UCSD-AML1 (cell line): Measurements from ENCODE around the gene ATG5.

Experiments used
- DNase-seq: peaks from one replicate; lab custom pipeline; 2025; ENCODE audit not compliant: unreplicated experiment; lab: John Stamatoyannopoulos, UW

Gene ATG5

DNA sequence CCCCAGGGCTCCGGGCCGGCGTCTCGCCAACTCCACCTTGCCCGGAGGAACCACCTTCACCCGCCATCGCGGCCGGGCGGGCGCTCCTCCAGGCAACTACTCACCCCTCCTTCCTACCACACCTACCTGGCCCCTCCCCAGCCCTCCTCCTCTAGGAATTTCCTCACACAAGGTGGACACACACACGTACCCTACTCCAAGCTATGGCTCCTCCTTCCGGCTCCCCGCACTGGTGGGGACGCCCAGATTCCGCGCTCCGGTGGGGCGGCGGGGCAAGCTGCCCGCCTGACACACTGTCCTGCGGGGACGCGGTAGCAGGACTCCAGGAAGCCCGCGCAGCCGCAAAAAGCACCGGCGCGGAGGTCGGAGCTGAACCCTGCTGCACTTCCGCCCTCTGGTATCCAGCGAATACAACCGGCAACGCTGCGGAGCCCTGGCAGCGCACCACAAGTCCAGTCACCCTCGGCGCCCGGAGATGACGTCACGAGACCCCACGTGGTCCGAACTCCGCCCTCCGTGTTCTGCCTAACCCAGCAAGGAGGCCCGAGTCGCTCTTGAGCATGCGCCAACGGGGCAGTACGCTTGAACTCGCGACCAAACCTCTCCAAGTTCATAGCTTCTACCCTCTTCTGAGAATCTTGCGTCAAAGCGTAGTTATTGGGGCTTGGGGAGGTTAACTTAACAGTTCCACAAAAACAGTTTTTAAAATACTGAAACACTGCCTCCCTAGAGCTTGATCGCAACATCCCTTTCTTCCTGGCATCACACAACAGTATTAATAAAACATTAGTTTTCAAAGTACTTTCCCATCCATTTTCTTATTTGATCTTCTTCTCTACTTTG, at the start of gene ATG5:
Gene ATG5, minus strand, starts transcription at position 425 of the 843 bp plus-strand sequence. CDS start 9,552 bp downstream, outside the sequence.
- peak; percentile 99 for DNase-seq

DNA sequence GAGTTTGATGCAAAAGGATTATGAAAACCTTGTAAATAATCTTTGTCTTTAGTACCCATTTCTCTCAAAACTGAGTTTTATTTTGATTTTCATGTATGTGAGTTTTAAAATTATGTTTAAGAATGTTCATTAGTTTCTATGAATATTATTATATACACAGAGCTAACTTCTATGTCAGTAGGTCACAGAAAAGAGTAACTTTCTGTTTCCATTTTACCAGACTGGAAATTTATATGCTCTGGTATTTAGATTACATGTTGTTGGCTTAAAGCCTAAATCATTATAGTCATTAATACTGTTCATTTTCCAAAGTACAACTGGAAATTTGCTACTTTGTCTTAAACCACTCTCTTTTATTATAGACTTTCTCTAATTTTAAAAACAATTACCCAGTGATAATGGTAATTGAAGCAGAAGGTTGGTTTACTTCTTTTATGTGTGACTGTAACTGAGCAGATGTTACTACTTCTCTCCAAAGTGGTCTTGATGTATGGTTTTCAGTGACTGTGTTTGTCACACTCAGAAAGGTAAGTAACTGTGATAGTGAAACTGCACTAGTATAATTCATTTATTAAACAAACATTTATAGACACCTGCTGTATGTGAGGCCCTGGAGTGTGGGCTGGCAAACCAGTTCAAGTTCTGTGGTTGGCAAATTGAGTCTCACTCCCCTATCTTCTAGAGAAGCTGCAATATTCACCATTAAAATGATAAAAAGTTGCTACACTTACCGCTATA, 48.1 kb upstream of the ATG5 start:
- no peak for DNase-seq

DNA sequence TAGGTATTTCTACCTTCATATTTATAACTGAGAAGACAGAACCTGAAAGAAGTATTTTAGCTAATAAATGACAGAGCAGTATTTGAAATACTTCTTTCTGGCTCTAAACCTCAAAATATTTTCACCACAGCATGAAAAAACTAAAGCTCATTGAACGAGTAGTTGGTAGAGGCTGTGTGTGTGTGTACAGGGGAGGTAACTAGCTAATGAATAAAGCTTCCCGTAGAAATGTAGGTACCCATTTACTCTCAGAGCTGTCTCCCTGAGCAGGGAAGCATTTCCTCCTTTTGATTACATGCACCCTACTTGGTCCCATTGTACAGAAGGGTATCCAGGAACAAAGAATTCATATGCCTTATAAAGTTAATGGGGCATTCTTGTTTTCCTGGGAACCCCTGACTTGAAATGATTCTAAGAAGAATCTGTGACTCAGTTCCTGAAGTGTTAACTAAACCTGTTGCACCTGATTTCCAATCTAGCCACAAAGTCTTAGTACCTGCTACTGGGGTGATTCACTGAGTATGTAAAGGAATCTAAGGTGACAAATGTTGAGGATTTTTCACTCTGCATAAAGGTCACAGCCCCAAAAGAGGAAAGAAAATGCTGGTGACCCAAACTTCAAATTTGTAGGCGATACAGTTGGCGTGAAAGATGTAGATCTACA, 47.4 kb upstream of the ATG5 start:
- DNase-seq = no peak

DNA sequence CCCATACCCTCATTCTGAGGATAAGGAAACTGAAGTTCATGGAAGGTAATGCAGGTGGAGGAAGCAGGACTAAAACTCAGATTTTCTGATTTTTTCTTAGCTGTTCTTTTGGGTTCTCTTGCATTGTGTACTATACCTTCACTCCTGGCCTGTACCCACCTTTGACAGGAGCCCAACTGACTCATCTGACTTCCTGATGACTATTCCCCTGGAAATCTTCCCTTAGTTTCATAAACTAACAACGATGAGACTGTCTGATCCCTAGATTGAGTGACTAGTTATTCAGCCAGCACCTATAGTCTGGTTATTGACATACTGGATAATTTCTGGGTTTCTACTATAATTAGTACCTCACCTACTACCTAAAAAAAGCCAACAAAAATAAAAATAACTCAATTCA, 45.1 kb upstream of the ATG5 start:
- no peak for DNase-seq

DNA sequence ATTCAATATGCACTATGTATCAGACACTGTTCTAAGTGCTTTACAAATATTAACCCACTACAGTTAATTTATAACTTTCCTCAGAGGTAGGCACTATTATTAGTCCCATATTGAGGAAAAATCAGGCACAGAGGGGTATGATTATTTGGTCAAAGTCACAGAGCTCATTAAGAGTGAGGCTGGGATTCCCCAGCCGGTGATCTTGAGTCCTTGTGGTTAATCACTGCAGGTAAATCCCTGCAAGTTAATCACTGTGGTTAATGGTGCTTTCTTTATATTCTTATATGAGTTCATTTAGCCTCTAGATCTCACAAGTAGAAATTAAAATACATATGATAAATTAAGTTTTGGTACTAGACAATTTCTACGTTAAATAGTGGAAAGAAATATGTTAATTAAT, 44.2 kb upstream of the ATG5 start:
- no peak for DNase-seq

DNA sequence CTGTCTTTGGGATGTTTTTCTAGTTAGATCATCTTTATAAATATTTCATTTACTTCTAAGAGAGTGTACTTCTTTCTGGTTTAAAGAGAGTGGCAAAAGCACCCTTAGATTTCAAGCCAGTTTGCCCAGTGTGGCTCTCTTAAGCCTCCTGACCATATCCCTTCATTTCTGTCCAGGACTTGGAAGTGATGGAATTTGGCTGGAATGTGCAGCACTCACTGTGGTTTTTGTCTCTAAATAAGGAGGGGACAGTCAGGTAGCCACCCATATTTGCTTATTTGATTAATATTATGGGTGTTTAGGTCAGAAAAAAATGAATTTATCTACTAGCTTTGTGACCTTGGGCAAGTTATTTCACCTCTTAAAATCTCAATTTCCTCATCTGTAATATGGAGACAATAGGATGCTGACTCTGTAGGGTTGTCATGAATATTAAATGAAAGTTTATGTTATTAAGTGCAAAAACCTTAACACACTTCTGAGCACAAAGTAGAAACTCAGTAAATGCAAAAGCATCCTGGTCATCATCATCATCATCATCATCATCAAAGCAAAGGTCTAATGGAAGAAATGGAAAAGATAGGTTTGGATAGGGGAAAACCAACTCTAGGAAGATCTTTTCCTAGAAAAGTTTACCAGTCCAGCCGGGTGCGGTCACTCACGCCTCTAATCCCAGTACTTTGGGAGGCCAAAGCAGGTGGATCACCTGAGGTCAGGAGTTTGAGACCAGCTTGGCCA, 38.0 kb upstream of the ATG5 start:
- DNase-seq = no peak

DNA sequence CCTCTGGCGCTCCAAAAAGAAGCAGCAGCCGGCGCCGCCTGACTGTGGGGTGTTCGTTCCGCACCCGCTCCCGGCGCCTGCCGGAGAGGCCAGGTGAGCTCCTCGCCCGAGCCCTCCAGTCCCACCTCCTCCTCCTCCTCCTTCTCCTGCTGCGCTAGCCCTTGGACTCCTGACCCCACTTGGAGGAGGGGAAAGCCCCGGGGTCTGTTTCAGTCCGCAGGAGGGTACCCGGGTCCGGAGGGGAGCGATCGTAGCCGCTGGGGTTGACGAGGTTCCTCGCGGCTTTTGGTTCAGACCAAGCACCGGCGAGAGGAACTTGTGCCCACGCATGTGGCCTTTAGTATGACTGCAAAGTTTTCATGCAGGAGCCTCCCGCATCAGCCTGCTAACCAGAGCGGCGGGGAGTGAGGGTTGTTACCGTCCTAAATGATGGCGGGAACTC, 35.5 kb upstream of the ATG5 start:
- peak; percentile 12 for DNase-seq

DNA sequence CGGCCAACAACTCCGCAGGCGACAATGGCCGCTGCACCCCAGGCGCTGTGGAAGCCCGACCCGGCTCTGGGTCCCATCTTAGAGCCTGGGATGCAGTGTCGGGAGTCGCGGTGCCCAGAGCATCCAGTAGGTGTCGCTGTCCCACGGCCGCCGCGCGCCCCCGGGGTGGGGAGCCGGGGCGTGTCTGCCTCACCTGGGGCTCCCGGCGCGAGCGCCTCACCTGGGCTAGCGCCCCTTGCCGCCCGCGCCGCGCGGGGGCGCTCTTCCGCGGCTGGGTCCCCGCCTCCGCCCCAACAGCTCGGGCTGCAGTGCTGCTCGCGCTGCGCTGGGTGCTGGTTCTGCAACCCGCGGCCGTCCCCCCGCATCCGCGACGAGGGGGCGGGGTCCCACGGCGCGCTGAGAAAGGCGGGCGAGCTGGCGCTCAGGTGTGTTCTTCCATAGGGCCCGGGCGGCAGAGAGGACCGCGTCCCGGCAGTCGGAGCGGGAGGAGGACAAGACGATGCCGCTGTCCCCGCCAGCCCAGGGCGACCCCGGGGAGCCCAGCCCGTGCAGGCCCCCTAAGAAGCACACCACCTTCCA, 34.9 kb upstream of the ATG5 start, which contains the start of gene CRYBG1:
Gene CRYBG1, plus strand, starts transcription at position 308 of the 579 bp plus-strand sequence. Its CDS starts 192 bp downstream, at position 500.
- peak; percentile 34 for DNase-seq

DNA sequence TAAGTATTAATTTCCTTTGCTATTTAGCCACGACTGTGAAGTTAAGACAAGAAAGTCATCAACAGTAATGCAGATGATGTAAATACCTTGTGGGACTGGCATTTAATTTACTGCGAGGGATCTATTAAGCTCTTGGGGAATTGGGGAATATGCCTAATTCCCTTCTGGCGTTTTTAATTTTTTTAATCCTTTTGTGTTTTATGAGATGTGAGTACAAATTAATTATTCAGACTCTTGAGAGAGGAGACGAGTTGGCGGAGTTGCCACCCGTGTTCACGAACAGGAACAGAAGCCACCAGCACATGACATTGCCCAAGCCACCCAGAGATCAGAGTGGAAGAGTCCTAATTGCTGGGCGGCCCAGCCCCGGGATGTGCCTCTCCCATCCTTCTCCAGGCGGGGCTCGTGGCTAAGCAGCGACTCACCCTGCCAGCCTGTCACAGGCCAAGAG, 34.4 kb upstream of the ATG5 start:
- DNase-seq = no peak

DNA sequence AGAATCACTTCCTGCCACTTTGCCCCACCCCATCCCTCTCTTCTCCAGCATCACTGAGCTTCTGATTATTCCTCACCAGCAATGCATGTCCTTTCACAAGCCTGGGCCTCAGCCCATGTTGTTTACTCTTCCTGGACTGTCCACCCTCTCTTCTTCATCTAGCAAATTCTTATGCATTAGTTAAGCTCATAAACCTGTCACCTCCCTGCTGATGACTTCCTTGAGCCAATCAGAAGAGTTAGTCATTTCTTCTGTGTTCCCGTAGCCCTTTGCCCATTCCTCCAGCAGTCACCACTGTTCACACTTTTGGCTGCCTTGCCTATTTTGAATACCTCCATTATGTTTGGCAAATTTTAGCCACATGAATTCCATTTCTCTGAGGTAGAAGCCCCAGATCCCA, 30.8 kb upstream of the ATG5 start:
- DNase-seq = no peak

DNA sequence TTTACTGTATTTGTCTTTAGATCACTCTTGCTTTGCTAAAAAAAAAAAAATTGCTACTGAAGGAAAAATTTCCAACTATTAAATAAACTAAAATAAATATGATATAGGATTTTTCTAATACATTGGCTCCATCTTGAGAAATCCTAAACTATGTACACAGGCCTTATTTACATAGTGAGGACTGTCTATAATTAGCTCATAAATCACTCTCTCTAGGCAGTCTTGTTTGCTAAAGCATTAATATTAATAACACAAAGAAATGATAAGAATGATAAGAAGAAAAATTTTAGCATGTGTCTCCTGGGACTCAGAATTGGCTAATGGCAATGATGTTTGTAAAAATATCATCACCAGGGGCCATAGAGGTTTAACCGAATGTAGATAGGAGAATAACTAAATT, 21.7 kb upstream of the ATG5 start:
- no peak for DNase-seq

DNA sequence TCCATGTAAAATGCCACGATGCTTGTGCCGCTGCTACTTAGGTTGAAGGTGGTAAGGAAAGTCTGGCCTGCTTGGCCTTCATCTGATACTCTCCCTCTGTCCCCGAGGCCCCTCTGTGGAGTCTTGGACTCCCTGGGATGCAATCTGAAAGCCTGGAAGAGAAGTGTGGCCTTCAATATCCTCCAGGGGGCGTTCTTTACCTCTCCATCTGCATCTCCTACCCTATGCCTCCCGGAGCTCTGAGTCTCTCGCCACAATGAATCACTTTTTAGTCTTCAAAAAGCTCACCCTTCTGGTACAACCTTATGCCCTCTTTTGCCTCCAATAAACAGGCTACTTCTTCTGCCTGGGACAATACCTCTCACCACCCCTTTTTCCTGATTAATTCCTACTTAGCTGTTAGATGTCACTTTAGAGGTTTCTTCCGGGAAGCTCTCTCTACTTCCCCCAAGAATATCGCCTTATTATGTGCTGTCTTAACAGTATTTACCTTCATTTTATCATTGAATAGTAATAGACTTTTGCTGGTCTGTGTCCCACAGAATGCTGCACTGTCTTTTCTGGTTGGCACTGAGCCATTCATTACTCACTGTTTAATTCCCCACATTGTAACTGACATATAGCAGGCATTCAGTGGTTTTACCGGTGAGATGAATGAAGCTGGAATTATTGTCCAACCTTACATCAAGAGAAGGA, 13.9 kb upstream of the ATG5 start:
- DNase-seq = peak; percentile 15

DNA sequence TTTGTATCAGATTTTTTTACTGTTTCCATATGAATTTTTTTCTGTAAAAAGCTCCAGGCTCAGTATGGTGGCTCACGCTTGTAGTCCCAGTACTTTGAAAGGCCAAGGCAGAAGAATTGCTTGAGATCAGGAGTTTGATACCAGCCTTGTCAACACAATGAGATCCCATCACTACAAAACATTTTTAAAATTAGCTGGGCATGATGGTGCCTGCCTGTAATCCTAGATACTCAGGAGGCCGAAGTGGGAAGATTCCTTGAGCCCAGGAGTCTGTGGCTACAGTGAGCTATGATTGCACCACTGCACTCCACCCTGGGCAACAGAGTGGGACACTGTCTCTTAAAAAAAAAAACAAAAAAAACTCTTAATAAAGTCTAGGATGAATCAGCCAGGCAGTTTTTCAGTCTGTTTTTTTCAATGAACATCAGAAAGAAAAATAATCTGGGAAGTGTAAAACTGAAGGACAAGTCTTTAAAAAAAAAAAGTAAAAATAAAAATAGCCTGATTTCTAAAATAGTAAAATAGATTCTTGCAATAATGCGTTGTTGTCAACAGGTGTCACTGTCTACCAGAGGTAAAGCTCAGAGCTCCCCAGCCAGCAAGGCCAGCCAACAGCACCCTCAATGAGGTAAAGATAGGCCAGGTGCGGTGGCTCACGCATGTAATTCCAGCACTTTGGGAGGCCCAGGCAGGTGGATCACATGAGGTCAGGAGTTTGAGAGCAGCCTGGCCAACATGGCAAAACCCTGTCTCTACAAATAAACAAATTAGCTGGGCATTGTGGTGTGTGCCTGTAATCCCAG, 9.3 kb upstream of the ATG5 start:
- DNase-seq = peak; percentile 16

DNA sequence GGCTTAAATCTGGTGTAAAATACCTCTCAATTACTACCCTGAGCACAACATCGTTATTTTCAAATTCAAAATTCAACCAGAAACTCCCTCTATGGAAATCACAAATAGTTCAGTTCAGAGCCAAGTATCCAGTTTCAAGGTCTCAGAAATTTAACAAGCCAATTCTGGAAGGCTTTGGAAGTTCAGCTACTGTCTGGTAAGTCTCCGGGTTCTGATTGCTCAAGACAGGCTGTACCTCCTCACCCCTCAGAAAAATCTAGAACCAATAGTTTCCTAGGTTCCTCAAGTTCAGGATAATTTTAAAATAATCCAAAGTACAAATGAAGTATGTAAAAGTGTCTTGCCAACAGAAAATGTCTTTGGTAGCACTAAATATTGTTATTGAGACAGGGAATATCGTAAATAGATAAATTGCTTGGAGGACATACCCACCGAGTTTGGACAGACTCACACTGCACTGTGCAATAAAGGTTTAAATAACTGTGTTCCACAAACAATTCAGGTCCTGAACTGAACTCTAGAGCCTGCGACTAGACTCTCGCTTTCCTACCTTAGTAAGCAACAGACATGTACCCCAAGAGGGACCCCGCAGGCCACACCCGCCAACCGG, 729 bp downstream of the ATG5 start:
- DNase-seq = no peak

DNA sequence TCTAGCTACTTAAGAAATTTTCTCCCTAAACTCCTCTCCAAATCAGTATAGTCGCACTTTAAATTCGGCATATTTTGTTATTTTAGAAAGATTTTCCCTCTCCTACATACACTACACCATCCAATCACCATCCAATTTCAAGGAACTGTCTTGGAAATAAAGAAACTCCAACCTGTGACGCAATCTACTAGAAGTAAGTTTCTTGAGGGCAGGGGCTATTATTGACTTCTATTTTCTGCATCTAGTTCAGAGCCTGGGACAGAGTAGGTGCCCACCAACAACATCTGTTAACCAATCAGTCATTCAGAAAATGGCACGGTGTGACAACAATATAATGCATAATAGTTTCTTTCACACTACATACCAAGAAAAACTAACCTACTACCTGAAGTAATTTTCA, 3.6 kb downstream of the ATG5 start:
- DNase-seq = no peak

DNA sequence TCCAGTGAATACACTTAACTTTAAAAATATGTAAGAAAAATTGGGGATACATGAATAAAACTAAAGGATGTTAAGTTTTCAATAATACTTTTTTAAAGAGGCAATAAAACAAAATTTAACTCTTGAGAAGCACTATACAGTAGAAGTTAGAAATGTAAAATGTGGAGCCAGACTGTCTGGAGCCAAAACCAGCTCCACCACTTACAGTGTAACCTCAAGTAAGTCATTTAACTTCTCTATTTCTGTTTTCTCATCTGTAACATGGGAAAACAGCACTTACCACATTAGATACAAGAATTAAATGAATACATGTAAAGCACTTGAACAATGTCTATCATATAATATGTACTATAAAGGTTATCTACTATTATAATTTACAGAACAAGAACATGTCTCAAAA, 6.7 kb downstream of the ATG5 start:
- no peak for DNase-seq

DNA sequence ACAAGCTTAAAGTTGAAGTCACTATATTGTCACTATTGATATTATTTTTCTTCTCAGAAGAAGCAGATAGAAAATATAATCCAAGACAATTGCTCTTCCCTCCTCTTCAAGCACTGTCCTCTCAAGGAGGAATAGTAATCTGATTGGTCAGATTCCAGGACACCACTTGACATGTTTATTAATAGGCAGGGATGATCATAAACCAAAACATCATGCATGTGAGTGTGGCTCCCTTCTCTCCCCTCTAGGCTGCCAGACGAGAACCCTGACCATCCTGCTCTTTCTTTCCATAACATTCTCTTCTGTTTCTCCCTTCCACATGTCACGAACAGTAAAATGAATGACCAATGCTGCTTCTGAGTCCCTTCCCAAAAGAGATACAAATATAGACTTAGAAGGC, 7.5 kb downstream of the ATG5 start:
- no peak for DNase-seq

DNA sequence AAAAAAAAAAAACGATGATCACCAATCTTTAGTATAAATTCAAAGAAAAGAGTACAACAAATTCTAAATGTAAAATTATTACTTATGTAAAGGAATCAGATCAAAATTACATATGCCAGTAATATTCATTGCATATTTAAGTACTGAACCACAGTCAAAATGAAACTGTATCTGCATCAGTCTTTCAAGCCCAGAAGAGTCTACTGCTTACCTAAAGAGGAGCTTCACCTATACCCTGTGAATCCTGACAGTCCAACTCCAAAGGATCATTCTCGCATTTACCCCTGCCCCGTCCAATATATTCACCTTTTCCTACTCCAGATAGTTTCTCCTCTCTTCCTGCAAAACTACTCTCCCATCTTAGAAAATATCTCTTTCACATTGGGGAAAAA, 9.2 kb downstream of the ATG5 start:
- no peak for DNase-seq
